ENCODE data around the gene LENG1.

LENG1 gene

GRCh38 chr19:54151362-54152035 is 8.0 kb downstream of the LENG1 start:
- Histone ChIP-seq H3K9me3 (ENCODE audit: insufficient read depth, low read length) (no peaks in the 10 kb centered on the region), H3K27me3 (ENCODE audit: low read depth, low read length) (no peaks in the 10 kb centered on the region), H3K79me2 (ENCODE audit: low read length) (no peaks in the 10 kb centered on the region), H3K4me1 (ENCODE audit: low read length) (no peaks in the 10 kb centered on the region), H3K36me3 (replicated peaks; ENCODE audit: low read depth, low read length) (peaks cover 84% of the 10 kb centered on the region), H3K4me3 (ENCODE audit: low read length) (no peak overlapping the region), H3K4me2 (ENCODE audit: low read length) (no peak overlapping the region), H4K20me1 (ENCODE audit: insufficient read depth, low read length) (0 out of 2 replicates have a peak, but pooled peaks cover 4% of the 10 kb centered on the region), H3K9ac (ENCODE audit: low read length) (no peak overlapping the region), H3K27ac (ENCODE audit: low read length) (no peak overlapping the region), H2AFZ (ENCODE audit: low read depth, low read length) (no peak overlapping the region)
- no peak for TF ChIP-seq EZH2phosphoT487 (IDR thresholded peaks at IDR 0.05; ENCODE audit: low read depth)
- no peak for TF ChIP-seq CTCF (IDR thresholded peaks at IDR 0.05; ENCODE audit: low read depth, low read length)

- no peak for TF ChIP-seq EZH2phosphoT487 (IDR thresholded peaks at IDR 0.05; ENCODE audit: low read depth)
- TF ChIP-seq CTCF (IDR thresholded peaks at IDR 0.05; ENCODE audit: low read depth, low read length) = no peak
- H3K9ac ChIP-seq (ENCODE audit: low read length) = no peak overlapping the region
- H3K27ac ChIP-seq (ENCODE audit: low read length) = no peak overlapping the region
- no peaks in the 10 kb centered on the region for H3K27me3 ChIP-seq (ENCODE audit: low read depth, low read length)
- H2AFZ ChIP-seq (ENCODE audit: low read depth, low read length) = no peak overlapping the region
- H3K4me2 ChIP-seq (ENCODE audit: low read length) = no peak overlapping the region
- peaks cover 86% of the 10 kb centered on the region for H3K36me3 ChIP-seq (replicated peaks; ENCODE audit: low read depth, low read length)
- no peaks in the 10 kb centered on the region for H3K79me2 ChIP-seq (ENCODE audit: low read length)
- no peaks in the 10 kb centered on the region for H3K4me1 ChIP-seq (ENCODE audit: low read length)
- H3K9me3 ChIP-seq (ENCODE audit: insufficient read depth, low read length) = no peaks in the 10 kb centered on the region
- peaks cover 4% of the 10 kb centered on the region; the same call in 1 of the 2 replicates for H4K20me1 ChIP-seq (ENCODE audit: insufficient read depth, low read length)
- no peak overlapping the region for H3K4me3 ChIP-seq (ENCODE audit: low read length)
Observed at GRCh38 chr19:54149021-54149812, 10.3 kb downstream of the LENG1 start.

GRCh38 chr19:54148158-54148557 is 11.4 kb downstream of the LENG1 start:
- Histone ChIP-seq H2AFZ (ENCODE audit: low read depth, low read length) (no peak overlapping the region), H3K27ac (ENCODE audit: low read length) (no peak overlapping the region), H3K36me3 (replicated peaks; ENCODE audit: low read depth, low read length) (peaks cover 87% of the 10 kb centered on the region), H3K4me1 (ENCODE audit: low read length) (no peaks in the 10 kb centered on the region), H3K4me2 (ENCODE audit: low read length) (no peak overlapping the region), H3K9me3 (ENCODE audit: insufficient read depth, low read length) (no peaks in the 10 kb centered on the region), H3K27me3 (ENCODE audit: low read depth, low read length) (no peaks in the 10 kb centered on the region), H3K79me2 (ENCODE audit: low read length) (no peaks in the 10 kb centered on the region), H4K20me1 (ENCODE audit: insufficient read depth, low read length) (peaks cover 4% of the 10 kb centered on the region; the same call in 1 of the 2 replicates), H3K4me3 (ENCODE audit: low read length) (no peak overlapping the region), H3K9ac (ENCODE audit: low read length) (no peak overlapping the region)
- no peak for TF ChIP-seq EZH2phosphoT487 (IDR thresholded peaks at IDR 0.05; ENCODE audit: low read depth)
- no peak for TF ChIP-seq CTCF (IDR thresholded peaks at IDR 0.05; ENCODE audit: low read depth, low read length)

- Histone ChIP-seq H3K27me3 (ENCODE audit: low read depth, low read length) (no peaks in the 10 kb centered on the region), H3K79me2 (ENCODE audit: low read length) (peaks cover 3% of the 10 kb centered on the region), H4K20me1 (ENCODE audit: insufficient read depth, low read length) (peaks cover 4% of the 10 kb centered on the region; the same call in 1 of the 2 replicates), H3K27ac (ENCODE audit: low read length) (no peak overlapping the region), H2AFZ (ENCODE audit: low read depth, low read length) (no peak overlapping the region), H3K4me2 (ENCODE audit: low read length) (no peak overlapping the region), H3K4me3 (ENCODE audit: low read length) (no peak overlapping the region), H3K4me1 (ENCODE audit: low read length) (no peaks in the 10 kb centered on the region), H3K36me3 (replicated peaks; ENCODE audit: low read depth, low read length) (peaks cover 87% of the 10 kb centered on the region), H3K9ac (ENCODE audit: low read length) (no peak overlapping the region), H3K9me3 (ENCODE audit: insufficient read depth, low read length) (no peaks in the 10 kb centered on the region)
- no peak for TF ChIP-seq CTCF (IDR thresholded peaks at IDR 0.05; ENCODE audit: low read depth, low read length)
- no peak for TF ChIP-seq EZH2phosphoT487 (IDR thresholded peaks at IDR 0.05; ENCODE audit: low read depth)
Observed at GRCh38 chr19:54147676-54148075, 11.8 kb downstream of the LENG1 start.

All from OCI-LY3 (cell line).